Measurements from ENCODE around the gene SHISAL1. TPM values are rescaled to one million over a fixed set of nuclear protein-coding genes. Genes with fewer than 3 reads are reported as not detected.

SHISAL1 gene
- not detected in 2 replicates for total RNA-seq

DNA sequence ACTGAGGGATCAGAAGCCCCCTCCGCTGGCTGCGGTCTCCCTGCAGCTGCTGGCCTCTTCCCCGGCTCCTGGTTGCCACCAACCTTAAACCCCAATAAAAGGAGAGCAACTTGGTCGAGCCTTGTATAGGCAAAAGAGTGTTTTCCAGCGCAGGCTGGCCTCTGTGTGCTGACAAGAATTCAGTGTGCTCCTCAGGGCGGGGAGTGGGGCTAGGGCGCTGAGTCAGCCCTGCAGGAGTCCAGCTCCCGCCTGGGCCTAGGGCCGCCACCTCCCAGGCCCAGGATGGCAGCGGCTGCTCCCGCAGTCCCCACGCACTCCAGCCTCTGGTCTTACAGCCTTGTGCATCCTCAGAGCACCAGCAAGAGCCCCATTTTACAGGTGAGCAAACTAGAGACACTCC lies at the start of gene SHISAL1:
SHISAL1 (minus strand) TSS at position 186 of the 400 bp plus-strand sequence. CDS start 12,006 bp downstream, outside the sequence.
- intact Hi-C loops (cut with micrococcal nuclease), result no loop called here

DNA sequence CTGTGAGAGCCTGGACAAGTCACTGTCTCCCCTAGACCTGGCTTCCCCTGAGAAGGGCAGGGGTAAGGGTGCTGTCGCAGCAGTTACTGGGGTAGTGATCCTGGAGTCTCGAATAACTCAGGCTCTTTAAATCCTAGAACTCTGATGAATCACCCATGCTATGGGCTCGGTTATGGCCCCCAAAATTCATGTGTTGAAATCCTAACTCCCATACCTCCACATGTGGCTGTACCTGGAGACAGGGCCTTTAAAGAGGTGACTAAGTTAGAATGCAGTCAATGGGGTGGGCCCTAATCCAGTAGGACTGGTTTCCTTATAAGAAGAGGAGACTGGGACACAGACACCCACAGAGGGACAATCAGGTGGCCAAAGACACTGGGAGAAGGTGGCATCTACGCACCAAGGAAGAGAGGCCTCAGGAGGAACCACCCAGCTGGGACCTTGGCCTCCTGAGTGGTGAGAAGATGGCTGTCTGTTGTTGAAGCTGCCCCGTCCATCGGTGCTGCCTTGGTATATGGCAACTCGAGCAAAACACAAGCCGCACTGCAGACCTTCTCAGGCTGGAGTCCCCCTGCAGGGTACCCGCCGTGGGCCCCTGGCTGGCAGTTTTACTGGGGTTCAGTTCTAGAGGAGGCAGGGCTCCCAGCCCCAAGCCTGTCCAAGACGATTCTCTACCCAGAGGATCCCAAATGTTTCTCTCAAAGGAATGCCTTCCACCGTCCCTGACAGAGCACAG lies 48.8 kb upstream of the SHISAL1 start:
- intact Hi-C loops (cut with micrococcal nuclease), result no loop called here

DNA sequence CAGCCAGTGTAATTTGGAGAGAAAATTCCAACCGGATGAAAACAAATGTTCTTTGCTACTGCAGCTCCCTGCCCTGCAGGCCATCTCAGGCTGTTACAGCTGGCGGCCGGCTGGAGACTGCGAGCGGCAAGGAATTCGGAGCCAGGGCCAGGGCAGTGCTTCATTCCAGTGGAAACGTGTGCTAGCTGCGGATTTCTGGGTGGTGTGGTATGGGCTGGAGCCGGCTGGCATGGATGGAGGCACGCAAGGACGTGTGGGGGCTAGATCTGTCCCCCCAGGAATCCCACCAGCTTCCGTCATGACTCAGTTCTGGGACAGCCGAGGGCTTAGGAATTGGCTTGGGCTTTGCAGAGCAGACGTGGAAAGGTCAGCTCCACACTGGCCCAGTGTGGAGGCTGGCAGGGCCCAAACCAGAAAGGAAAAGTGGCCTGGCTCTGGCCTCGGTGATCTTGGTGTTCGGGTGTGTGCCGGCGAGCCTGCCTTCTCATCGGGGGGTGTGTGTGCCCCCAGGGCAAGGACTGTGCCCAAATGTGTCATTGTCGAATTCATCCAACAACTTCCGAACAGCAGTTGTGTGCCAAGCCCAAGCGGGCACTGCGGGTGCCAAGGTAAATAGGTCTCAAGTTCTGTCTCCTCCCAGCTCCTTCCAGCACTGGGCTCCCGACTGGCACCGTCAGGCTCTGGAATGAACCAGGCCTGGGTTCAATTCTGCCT lies 48.1 kb upstream of the SHISAL1 start:
- intact Hi-C loops (cut with micrococcal nuclease), result no loop called here

DNA sequence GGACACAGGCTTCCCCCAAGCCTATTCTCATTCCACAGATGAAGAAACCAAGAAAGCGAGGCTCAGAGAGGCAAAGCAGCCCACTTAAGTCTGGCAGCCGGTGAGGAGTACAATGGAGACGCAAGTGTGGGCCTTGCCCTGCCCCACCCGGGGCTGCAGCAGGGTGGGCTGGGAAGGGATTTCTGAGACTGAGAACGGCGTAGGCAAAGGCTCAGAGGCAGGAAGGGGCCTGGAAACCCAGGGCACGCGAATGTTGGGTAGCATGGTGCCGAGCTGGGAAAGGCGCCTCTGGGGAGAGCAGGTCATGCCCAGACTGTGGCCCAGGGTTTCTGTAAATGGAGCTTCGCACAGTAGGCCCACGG lies 47.5 kb upstream of the SHISAL1 start:
- intact Hi-C loops (cut with micrococcal nuclease), result no loop called here

DNA sequence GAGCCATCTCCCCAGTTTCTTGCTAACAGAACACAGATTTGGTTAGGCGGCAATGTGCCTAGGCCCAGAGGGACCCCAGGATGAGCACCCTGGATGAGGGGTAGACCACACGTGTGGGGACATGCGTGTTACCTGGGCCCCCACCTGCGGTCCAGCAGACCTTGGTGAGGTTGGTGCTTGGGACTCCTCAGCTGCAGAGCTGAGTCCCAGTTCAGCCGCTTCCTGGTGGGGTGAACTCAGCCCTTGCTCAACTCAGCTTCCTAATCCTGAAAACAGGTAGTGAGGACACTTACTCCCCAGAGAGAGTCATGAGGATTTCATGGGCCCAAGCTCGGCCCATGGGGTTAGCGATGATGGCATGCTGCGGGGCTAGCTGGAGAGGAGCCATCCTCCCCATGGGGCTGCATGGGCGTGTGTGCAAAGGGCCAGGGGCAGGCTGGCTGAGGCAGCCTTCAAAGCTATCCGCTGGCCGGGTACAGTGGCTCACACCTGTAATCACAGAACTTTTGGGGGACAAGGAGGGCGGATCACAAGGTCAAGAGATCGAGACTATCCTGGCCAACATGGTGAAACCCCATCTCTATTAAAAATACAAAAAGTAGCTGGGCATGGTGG lies 46.9 kb upstream of the SHISAL1 start:
- intact Hi-C loops (cut with micrococcal nuclease), result no loop called here

DNA sequence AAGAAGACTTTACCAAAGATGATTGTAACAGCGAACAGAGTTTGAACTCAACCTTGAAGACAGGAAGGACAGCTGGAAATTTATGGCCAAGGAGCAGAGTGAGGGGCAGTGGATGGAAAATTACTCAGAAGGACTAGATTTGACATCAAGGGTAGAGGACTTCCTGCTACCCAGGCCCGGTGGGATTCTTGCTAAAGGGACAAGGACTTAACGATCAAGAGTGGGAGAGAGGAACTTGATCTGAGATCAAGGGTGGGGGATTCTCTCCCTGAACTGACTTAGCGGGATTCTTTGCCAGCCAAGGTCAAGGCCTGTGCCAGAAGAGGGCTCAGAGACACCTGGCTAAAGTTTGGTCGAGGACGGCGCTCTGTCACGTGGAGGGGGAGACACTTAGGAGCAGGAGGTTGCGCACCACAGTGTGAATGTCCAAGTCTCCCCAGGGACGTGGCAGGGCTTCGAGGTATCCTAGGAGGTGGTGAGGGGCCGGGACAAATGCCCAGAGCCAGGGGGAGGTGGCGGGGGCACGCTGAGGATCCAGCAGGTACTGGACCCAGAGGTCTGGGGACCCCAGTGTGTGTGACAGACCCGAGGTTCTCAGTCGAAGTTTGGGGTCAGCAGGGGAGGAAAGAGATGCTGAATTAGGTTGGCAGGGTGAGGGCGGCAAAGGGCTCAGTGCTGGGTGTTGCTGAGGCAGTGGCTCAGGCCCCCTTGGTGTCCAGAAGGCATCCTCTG lies 46.1 kb upstream of the SHISAL1 start:
- intact Hi-C loops (cut with micrococcal nuclease), result no loop called here

DNA sequence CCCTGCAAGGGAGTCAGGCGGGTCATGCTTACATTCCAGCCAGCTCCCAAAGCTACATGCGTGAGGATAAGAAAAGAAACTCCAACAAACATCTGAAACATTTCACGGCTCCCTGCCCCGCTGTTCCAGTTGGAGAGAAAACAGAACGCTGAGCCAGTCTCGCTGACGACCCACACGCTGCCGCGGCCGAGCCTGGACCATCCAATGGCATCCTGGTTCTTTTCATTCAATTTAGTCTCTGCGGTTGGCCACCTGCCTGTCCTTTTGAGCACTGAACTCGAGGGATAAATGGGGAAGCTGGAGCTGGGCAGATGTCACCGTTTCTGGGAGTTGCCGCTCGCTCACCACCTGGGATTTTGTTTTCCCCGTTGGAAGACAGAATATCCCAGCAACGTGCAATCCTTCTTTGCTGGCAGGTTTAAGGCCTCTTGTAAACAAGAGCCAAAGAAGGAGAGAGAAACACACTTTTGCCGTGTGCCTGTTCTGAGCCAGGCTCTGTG lies 45.3 kb upstream of the SHISAL1 start:
- intact Hi-C loops (cut with micrococcal nuclease), result no loop called here

DNA sequence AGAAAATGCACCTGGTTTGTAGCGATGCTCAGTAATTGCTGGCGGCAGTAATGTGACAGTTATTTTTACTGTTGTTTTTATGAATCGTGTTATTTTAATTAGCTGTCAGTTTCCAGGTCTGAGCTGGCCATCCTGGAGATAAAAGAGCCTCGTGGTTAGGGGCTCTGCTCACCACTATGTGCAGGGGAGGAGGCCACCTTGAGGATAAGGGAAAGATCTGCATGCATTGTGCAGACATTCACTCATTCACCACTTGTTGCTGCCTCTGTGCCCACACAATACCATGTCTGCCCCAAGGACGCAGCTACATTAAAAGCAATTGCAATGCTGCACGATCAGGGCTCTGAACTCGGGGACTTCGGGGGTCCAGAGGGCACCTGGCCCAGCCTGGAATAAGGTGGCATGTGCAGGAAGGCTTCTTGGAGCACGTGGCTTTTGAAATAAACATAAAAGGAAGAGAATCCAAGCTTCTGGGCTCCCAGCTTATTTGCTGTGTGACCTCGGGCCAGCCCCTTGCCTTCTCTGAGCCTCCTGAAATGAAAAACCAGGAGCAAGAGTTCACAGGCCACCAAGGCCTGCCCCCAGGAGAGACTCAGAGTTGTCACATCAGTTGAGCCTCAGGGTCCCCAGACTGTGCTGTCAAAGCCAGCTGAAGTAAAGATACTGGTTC lies 44.7 kb upstream of the SHISAL1 start:
- intact Hi-C loops (cut with micrococcal nuclease), result no loop called here

DNA sequence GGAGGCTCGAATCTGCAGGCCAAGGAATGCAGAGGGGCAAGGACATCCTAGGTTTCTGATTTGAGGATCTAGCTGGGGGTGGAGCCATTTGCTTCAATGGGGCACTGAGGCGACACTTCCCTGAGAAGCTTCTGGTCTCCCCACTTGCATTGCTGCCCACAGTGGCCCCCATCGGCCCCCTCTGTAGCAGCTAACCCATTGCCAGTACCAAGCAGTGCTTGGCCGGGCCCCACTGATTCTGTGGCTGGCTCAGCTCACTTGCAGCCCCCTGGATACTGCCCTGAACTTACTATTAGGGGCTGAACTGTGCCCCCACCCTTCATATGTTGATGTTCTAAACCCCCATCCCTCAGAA lies 42.9 kb upstream of the SHISAL1 start:
- intact Hi-C loops (cut with micrococcal nuclease), result no loop called here

DNA sequence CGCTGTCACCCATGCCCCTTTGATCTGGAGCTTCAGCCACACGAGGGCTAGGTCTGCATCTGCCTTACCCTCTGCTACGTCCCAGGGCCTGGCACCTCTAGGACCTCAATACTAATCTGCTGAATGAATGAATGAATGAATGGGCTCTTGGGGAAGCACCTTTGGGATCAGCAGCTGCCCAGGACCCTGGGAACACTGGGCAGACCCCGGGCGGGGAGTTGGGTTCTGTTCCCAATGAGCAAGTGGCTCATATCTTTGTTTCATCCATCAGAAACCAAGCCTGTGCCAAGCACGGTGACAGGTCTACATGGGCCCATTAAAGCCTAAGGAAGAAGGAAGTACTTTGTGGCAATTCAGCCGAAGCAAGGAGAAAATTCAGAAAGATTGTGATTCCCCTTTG lies 41.5 kb upstream of the SHISAL1 start:
- intact Hi-C loops (cut with micrococcal nuclease), result no loop called here

DNA sequence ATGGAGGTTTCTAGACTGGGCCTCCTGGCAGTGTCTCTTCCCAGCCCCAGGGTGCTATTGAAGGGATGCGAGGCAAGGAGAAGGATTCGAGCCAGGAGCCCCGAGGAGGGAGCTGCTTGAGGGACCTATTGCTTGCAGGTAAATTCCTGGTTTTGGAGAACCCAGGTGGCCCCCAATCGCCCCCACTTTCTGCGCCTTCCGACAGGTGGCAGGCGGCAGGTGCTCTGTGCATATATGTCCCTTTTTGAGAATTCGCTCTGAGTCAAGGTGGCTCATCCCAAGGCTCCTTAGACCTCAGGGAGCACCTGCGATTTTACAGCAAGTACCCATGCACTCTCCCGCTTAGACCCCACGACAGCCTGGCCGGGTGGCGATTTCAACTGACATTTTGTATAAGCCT lies 40.3 kb upstream of the SHISAL1 start:
- intact Hi-C loops (cut with micrococcal nuclease), result no loop called here

DNA sequence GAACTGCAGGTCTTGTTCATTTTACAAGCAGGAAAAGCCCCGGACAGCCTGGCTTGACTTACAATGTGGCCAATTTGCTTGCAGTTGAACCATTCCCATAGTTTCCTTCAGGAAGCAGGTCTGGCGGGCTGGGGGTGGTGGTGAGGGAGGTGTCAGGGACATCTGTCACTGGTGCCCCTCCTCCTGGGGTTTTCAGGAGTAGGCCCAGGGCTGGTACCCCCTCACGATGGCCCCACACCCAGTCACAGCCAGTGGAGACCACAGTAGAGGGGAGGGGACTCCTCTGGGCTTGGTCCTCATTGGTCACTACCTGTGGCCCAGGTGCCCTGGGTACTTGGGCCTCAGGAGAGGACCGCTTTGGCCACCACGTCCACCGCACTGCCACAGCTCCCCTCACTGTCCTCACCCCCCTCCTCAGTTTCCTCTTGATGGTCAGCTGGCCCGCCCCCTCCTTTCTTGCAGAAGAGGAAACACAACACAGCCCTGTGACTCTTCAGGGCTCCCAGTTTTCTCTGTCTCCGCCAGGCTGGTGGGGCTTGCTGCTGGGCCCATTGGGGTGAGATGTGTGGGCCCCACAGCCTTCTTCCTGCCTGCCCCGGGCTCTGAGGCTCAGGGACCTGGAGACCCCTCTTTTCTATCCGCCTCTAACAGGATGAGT lies 39.8 kb upstream of the SHISAL1 start:
- intact Hi-C loops (cut with micrococcal nuclease), result no loop called here

DNA sequence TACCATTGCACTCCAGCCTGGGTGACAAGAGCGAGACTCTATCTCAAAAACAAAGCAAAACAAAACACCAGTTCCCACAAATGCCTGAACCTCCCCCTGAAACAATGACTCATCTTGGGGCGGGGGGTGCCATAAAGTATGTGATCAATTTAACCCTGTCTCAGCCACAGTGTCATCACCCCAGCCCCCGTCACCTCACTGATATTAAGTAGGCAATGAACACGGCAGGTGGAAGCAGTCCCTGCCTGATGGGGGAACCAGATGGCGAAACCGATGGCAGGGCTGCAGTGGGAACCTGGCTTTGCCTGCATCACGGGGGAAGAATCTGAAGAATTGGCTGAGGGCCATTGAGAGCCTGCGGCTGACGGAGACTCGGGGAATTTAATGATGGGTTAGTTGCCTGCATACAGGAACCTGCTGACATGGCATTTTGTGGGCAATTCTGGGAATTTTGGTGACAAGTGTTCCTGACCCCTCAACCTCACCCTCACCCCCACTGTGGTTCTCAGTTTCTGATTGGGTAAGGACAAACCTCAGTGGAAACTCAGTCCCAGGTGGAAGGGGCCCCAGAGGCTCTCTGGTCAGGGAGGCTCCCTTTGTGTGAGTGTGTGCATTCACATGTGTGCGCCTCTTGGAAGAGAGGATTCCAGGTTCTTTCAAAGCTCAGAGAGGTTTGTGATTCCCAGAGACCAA lies 39.1 kb upstream of the SHISAL1 start:
- intact Hi-C loops (cut with micrococcal nuclease), result no loop called here

DNA sequence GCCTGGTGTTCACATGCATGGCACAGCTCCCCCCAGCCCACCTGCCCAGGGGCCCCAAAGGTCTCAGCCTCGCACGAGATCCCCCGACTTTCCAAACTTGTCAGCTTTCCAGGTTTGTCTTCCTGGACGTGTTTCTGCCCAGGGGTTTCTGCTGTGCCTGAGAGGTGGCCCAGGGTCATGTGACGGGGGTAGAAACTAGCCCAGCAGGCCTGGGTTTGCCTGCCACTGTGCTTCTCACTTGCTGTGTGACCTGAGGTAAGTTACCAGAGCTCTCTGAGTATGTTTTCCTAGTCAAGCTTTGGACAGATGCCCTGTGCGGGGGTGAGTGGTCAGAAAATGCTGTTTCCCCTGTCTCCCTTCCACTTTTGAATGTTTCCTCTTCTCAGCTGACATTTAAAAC lies 38.3 kb upstream of the SHISAL1 start:
- intact Hi-C loops (cut with micrococcal nuclease), result no loop called here

DNA sequence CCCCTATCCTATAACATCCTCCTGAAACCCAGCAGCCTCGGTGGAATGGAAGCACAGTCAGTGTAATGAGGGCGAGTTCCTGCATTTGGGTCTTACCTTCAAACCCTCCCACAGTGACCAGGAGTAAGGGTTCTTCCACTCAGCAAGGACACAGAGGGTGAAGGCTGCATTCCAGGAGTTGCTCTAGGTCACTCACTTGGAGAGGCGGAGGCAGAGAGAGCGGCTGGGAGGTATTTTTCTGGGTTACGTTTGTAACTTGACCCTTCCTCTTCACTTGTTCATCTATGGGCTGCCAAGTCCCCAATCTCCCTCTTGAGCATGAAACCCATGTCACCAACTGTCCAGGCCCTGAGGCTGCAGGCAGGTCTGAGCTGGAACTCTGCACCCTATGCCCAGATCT lies 36.8 kb upstream of the SHISAL1 start:
- intact Hi-C loops (cut with micrococcal nuclease), result no loop called here

DNA sequence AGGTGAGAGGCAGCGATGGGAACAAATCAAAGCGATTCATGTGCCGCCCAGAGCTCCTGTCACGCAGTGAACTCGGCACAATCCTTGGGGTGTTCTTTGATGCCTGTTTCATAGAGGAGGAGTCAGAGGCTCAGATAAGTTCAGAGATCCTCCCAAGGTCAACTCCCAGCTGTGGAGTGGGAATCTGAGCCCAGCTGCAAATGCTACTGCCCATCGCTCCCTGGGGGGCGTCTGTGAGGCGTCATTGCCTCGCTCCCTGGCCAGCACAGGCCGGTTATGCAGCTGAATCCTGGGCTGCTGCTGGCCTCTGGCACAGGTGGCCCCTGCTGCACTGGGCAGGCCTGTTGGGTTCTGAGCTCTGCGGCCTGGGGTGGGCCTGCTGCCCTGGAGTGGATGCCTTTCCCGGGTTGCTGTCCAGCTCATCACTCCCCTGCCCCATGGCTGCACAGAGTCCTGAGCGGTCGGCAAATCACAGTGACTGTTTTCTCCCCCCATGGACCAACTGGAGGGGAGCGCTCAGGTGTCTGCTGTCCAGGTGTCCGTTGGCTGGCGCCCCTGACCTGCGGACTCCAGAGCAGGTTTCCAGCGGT lies 36.3 kb upstream of the SHISAL1 start:
- intact Hi-C loops (cut with micrococcal nuclease), result no loop called here

DNA sequence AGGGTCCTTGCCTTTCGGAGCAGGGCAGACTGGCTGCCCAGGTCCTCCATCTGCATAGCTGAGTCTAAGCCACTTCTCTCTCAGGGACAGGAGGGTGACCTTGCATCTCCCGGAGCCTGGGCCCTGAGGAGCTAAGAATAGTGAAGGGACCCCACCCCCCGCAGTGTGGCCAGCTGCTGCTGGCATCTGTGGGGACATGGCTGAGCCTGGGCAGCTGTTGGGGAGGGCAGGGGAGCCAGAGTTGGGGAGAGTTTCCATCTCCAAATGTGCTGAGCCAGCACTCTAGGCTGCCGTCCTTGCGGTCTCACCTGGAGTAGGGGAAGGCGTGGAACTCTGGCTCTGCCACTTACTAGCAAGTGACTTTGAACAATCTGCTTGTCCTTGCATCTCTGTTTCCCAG lies 34.8 kb upstream of the SHISAL1 start:
- intact Hi-C loops (cut with micrococcal nuclease), result no loop called here

DNA sequence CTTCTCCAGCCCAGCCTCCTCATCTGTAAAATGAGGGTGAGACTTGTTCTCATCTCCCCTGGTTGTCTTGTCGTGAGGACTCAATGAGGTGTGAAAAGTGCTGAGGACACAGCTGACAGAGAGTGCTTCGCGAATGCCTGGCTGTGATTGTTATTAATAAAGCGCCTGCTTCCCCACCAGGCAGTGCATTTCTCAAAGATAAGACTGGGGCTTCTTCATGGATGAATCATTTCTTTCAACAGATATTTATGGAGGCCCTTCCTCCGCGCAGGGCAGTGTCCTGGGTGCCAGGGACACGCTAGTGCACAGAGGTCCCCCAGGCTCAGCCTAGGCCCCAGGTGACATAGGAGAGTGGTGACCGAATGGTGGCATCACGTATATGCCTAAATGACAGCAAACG lies 34.3 kb upstream of the SHISAL1 start:
- intact Hi-C loops (cut with micrococcal nuclease), result no loop called here

DNA sequence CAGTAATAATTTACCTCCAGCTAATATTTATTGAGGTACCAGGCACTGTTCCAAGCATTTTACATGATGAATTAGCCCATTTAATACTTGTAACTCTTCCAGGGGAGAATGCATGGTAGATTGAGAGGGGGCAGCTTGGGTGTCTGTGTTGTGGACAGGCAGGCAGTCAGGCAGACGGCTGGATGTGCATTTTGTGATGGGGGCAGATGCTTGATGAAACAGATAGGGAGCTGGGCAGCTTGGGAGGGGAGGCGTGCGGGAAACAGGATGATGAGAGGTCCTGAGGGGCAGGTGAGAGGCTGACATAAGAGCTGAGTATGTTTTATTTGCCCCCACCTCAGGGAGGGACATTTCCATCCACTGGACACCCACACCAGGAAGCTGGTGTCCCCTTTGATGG lies 33.1 kb upstream of the SHISAL1 start:
- intact Hi-C loops (cut with micrococcal nuclease), result no loop called here

DNA sequence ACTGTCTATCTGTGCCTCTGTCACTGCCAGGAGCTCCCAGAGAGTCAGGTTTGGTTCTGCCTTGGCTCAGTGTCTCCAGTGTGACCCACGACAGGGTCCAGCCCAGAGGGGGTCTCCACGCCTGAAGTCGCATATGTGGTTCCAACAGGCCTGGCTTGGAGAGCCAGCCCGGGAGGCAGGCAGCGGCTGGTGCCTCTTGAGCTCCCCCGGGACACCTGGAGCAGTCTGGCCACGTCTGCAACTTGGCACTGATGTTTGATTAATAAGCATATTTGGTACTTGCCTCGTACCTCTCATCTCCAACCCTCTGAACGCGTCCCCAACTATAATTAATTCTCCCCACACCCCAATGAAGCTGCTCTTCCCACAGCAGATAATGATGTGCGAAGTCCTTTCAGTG lies 31.7 kb upstream of the SHISAL1 start:
- intact Hi-C loops (cut with micrococcal nuclease), result no loop called here

Data from T-helper 1 cell treated with Interleukin-12 subunit alpha and Interleukin-12 subunit beta and Interleukin-4 antibody, amounts not matched to agents 30 ng/mL and 1 ng/mL, for 36 hours (primary cell).